ENCODE data around the gene MON1A.
A peak's percentile ranks its signal among the peaks of the same experiment; 100 is the strongest.
"Not testable (repeated sequence)": the region's sequence is repeated elsewhere in the genome, so short reads cannot be mapped to it uniquely, and the experiment has no call there.

The MON1A gene

GRCh38 chr3:49917806-49918590, 11.6 kb downstream of the MON1A start:
- DNase-seq (ENCODE audit: low spot score) = not testable (repeated sequence)

- no peak for DNase-seq (ENCODE audit: low spot score)
These were observed 12.9 kb downstream of the MON1A start for GRCh38 chr3:49916686-49917085.

- no peak for DNase-seq (ENCODE audit: low spot score)
These were observed 14.7 kb downstream of the MON1A start for GRCh38 chr3:49914906-49915305.

- no peak for DNase-seq (ENCODE audit: low spot score)
These were observed 16.7 kb downstream of the MON1A start for GRCh38 chr3:49912881-49913281.

GRCh38 chr3:49911611-49912010, 18.0 kb downstream of the MON1A start:
- DNase-seq (ENCODE audit: low spot score) = no peak

GRCh38 chr3:49911124-49911420, 18.5 kb downstream of the MON1A start:
- DNase-seq (ENCODE audit: low spot score) = no peak

GRCh38 chr3:49910409-49911123, 19.0 kb downstream of the MON1A start:
- DNase-seq (ENCODE audit: low spot score) = no peak

GRCh38 chr3:49908373-49909199, 21.0 kb downstream of the MON1A start:
- no peak for DNase-seq (ENCODE audit: low spot score)

- peak; percentile 73 for DNase-seq (ENCODE audit: low spot score)
These were observed 23.4 kb downstream of the MON1A start for GRCh38 chr3:49906073-49906743.

GRCh38 chr3:49904448-49904847, 25.2 kb downstream of the MON1A start:
- not testable (repeated sequence) for DNase-seq (ENCODE audit: low spot score)

- peak; percentile 67 for DNase-seq (ENCODE audit: low spot score)
These were observed 25.9 kb downstream of the MON1A start, which contains the start of gene MST1R for GRCh38 chr3:49903451-49904424. Gene MST1R, minus strand, starts transcription at chr3:49903873. Its CDS starts 264 bp downstream, at chr3:49903609.

- DNase-seq (ENCODE audit: low spot score) = no peak
These were observed 26.9 kb downstream of the MON1A start for GRCh38 chr3:49902511-49903345.

GRCh38 chr3:49901366-49902339, 28.0 kb downstream of the MON1A start:
- DNase-seq (ENCODE audit: low spot score) = no peak

GRCh38 chr3:49900491-49901153, 29.0 kb downstream of the MON1A start:
- no peak for DNase-seq (ENCODE audit: low spot score)

GRCh38 chr3:49899815-49900214, 29.8 kb downstream of the MON1A start:
- no peak for DNase-seq (ENCODE audit: low spot score)

GRCh38 chr3:49898991-49899390, 30.6 kb downstream of the MON1A start:
- no peak for DNase-seq (ENCODE audit: low spot score)

- DNase-seq (ENCODE audit: low spot score) = no peak
These were observed 33.3 kb downstream of the MON1A start for GRCh38 chr3:49896345-49896744.

GRCh38 chr3:49895791-49896190, 33.8 kb downstream of the MON1A start:
- DNase-seq (ENCODE audit: low spot score) = no peak
